GM19455 (cell line): ENCODE measurements around the gene CXCL13.
A peak's percentile ranks its signal among the peaks of the same experiment; 100 is the strongest.
"Not testable (repeated sequence)": the region's sequence is repeated elsewhere in the genome, so short reads cannot be mapped to it uniquely, and the experiment has no call there.

ENCODE experiments used
- ATAC-seq: cut with Tn5 transposase; IDR thresholded peaks from one replicate; pipeline ENCODE4 v1.9.1; 2021; ENCODE audit not compliant: unreplicated experiment

The CXCL13 gene, protein sequence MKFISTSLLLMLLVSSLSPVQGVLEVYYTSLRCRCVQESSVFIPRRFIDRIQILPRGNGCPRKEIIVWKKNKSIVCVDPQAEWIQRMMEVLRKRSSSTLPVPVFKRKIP

DNA sequence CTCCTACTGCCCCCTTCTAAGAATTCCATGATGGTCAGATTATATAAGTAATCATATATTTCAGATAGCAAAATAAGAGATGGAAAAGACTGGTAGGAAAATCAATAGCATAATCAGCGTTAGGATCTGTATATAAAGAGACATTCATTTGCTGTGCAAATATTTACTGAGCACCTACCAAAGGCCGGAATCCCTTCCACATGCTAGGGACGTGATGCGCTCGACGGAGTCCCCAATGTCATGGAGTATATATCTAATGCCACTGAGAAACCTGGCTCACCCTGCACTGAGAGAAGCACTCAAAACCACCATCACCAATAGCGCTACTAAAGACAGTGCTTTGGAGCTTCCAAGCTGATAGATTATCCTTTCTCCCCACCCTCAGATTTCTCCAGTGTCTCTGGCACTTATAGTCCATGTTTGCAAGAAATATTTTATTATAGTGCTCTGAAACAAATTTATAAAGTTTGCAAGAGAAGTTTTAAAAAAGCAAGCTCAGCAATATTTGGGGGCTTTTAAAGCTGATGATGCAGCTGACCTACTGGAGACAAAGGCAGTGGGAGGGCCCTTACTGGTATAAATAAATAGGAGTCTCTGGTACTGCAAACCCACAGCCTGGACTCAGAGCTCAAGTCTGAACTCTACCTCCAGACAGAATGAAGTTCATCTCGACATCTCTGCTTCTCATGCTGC is at the start of gene CXCL13:
Gene CXCL13, plus strand, starts transcription at position 611 of the 693 bp plus-strand sequence. Its CDS starts 46 bp downstream, at position 657.
- ATAC-seq = no peak

DNA sequence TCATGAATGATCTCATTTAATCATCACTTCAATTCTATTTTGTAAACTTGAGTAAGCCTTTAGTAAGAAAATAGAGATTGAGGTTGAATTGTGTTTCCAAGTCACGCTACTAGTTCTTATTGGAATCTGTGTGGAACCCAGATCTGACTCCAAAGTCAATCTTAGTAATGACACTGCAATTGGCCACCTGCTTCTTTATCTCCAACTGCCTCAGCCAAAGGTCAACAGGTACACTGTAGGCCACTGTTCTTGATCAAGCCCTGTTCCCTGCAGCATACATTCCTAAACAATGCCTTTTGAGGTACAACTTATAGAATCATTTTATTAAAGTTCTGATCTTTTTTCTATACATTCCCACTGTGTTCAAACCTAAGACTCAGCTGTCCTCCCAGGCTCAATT is 45.5 kb upstream of the CXCL13 start:
- ATAC-seq = no peak

DNA sequence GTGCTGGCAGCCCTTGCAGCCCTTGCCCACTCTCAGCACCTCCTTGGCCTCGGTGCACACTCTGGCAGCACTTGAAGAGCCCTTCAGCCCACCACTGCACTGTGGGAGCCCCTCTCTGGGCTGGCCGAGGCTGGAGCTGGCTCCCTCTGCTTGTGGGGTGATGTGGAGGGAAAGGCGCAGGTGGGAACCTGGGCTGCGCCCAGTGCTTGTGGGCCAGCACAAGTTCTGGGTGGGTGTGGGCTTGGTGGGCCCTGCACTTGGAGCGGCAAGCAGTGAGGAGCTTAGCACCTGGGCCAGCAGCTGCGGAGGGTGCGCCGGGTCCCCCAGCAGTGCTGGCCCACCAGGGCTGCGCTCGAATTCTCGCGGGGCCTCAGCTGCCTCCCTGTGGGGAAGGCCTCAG is 43.9 kb upstream of the CXCL13 start:
- not testable (repeated sequence) for ATAC-seq

DNA sequence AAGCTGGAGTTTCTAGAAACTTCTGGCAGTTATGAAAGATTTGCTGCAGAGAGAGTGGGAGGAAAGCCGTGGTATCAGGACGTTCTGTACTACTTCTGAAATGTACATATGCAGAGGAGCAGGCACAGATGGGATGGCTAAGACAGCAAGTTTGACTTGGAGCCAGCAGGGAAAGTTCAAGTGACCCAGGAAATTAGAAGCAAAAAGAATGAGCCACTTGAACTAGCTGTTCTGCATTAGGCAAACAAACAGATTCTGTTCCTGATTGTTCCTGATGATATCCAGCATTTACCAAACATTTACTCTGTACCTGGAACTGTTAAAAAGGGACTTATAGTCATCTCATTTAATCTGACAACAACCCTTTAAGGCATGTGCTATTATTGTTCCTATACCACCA is 41.4 kb upstream of the CXCL13 start:
- no peak for ATAC-seq

DNA sequence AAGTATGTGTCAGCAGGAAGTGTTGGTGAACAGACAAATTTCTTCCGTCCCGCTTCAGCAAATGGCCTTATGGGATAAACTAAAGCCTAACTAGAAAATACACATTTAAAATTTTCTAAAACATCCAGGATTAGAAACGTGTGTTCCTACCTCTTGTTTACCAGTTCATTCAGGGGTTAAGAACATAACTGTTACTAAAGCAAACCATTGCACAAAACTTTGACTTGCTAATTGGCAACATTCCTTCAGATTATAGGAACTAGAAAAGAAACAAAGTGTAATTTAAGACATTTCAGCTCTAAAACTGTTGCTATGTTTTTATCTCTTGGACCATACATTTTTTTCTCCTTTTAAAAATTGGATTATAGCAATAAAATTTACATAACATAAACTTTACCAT is 39.5 kb upstream of the CXCL13 start:
- ATAC-seq = no peak

DNA sequence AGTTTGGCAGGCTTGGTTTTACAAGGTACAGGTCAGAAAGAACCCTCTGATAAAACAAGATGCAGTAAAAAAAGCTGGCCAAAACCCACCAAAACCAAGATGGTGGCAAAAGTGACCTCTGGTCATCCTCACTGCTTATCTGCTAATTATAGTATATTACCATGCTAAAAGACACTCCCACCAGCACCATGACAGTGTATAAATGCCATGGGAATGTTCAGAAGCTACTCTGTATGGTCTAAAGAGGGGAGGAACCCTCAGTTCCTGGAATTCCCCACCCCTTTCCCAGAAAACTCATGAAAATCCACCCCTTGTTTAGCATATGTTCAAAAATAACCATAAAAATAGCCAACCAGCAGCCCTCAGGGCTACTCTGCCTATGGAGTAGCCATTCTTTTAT is 38.1 kb upstream of the CXCL13 start:
- no peak for ATAC-seq

DNA sequence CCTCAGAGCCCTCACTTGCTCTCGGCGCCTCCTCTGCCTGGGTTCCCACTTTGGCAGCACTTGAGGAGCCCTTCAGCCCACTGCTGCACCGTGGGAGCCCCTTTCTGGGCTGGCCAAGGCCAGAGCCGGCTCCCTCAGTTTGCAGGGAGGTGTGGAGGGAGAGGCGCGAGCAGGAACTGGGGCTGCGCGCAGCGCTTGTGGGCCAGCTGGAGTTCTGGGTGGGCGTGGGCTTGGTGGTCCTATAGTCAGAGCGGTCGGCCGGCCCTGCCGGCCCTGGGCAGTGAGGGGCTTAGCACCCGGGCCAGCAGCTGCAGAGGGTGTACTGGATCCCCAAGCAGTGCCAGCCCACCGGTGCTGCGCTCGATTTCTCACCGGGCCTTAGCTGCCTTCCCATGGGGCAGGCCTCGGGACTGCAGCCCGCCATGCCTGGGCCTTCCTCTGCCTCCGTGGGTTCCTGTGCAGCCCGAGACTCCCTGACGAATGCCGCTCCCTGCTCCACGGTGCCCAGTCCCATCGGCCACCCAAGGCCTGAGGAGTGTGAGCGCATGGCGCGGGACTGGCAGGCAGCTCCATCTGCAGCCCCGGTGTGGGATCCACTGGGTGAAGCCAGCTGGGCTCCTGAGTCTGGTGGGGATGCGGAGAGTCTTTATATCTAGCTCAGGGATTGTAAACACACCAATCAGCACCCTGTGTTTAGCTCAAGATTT is 35.0 kb upstream of the CXCL13 start:
- not testable (repeated sequence) for ATAC-seq

DNA sequence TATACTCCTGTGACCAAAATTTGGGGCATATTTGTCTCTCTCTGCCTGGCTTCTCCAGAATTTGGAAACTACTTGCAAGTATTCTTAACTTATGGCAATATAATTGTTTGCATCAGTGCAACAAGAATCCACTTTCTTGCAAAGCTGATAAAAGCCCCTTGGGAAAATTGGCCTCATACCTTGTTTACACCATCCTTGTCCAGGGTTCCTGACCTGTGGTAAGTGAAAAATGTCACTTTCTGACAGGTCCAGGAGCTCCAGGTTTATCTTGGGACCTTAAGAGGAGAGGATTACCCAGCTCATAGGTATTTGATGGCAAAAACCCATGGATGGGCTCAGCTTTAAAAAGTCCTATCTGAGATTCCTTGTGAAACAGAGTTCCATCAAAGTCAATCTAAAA is 29.3 kb upstream of the CXCL13 start:
- ATAC-seq = no peak

DNA sequence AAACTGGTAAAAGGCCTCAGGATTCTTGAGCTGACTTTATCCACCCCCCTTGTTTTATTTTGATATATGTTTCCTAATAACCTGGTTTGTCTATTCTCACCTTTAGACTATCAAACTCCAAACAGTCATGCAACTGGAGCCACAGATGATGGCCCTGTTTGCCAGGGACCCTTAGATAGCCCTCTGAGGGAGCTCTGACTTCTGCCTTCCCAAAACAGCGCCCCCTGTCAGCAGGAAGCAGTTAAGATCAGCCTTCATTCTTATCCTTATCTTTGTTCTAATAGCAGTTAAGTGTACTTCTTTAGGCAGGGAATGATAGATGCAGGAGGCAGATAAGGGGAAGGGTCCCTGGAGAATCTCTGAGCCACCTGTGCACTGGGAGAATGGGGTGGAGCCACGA is 27.5 kb upstream of the CXCL13 start:
- ATAC-seq = no peak

DNA sequence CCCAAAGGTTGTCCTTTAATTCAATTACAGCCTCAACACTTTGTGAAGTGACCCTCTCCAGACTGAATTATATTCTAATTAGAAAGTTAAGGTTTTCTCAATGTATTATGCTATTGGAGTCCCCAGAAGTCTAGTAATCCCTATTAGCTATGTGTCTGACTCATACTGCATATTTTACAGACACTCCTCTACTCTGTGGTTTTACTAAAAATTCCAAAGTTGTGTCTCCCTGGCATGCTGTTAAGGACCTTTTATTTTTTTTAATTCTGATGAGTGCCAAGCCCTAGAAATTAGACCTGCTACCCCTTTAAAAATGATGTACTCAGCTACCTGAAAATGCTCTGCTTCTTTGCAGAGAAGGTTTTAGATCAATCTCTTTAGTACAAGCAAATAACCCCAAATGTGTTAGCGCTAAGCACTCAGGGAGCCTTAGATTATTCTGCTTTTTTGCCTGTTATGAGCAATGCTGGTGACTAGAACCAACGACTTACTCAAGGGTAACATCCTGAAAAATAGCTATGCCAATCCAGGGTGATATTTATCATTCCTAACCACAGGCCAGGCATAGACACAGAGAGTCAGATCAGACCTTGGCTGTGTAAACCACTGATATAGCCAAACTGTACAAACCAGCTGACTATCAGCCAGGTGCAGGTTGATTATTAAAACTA is 26.1 kb upstream of the CXCL13 start:
- ATAC-seq = no peak

DNA sequence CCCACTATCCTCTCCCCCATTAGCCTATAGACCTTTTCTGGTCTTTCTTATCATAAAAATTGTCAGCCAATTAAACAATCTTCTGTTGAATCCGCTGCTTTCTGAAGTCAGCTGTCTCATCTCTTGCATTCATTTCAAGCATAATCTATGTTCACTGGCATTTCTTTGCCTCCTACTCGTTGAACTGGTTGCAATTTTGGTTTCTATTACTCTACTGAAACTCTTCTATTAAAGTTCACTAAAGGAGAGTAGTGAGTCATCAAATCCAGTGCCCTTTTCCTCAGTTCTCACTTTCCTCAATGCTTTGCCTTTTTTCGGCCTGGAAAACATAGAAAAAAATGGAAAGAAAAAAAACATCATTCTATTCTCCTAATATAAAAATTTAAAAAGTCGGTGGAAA is 23.9 kb upstream of the CXCL13 start:
- ATAC-seq = no peak

DNA sequence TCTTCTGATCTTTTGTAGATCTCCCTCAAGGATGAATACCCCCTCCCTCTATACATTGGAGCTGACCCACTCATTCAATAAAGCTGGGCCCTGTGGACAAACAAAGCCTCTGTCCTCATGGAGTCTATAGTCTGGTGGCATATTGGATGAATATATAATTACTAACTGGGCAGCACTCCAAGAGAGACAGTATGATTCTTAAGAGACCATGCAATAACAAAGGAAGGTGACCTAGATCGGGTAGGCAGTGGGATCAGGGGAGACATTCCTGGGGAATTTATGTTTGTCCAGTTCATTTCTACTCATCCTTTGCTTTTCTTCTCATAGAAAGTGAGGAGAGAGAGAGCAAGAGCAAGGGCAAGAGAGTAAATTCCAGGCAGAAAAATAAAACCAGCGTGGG is 23.5 kb upstream of the CXCL13 start:
- ATAC-seq = no peak

DNA sequence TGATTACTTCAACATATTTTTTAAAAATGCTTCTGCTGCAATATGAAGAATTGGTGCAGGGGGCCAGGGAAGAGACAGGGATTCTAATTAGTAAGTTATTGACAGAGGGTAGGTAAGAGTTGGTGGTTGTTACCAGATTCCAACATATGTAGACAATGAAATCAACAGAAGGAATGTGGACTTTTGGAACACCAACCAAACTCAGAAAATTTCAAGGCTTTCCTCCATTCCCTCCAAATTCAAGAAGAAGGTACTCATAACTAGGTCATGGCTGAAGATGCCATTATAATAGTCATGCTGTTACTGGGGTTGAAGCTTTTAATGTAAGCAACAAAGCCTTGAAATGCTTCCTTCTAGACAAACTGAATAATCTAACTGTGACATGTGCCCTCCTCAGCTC is 22.9 kb upstream of the CXCL13 start:
- no peak for ATAC-seq

DNA sequence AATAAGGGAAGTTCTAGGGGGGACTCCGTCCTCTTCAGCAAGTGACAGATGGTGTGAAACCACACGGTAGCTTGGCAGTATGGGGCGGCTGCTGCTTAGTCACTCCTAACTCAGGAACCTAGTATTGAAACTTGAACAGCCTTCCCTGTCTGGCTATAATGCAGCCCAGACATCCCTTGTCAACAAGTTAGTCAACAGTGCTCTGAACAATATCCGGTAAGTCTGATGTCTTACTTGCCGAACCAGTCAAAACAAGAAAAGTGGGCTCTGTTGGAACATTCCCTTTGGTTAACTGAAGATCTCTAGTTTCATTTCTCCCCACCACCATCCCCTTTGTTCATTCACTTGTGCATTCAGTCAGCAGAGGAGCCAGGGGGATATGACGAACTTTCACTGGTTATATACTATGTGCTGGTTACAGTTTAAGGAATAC is 18.7 kb upstream of the CXCL13 start:
- ATAC-seq = peak; percentile 98

DNA sequence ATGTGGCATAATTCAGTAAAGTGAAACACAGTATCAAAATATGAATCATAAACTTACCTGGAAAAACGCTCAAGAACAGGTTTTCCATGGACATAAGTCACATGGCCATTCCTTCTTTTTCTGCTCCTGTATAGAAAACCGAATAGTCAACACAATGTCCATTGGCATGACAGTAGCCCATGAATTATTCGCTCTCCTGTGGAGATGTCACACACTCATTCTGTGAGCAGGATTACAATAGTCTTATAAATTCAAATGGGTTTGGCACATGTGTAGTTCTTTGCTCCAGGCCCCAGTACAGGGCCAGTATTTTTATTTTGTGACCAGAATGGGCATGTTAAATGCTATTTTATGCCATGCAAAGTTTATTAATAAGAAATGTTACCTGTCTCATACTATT is 15.1 kb upstream of the CXCL13 start:
- ATAC-seq = no peak

DNA sequence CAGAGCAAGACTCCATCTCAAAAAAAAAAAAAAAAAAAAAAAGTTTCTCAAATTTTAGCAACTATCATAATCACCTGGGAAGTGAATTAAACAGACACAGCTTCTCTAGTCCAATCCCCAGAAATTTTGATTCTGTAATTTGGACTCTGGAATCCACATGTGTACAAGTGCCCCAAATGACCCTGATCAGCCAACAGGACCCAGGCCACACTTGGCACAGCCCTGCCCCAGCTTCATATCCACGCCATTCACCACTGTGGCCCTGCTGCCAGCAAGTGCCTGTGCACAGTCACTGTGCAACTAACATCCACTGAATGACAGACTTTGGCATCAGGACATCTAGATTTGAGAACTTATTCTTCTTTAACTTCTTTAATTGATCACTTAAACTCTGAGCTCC is 14.1 kb upstream of the CXCL13 start:
- ATAC-seq = no peak

DNA sequence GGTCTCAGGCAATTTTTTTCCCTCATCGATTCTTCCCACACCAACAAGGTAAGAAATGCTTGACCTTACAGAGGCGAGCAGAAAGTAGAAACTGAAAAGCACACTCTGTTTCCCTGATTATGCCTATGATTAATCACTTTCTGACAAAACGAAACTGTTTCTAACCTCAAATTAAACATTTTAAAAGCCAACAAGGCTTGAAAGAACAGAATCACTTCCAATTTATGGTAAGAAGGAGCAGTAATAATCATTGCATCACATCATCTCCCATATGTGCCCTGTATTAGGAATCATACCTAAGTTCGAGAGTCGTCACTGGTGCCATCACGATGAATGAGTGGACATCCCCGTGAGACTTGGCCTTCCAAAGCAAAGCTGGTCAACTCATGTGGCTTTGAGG is 12.5 kb upstream of the CXCL13 start:
- ATAC-seq = no peak

DNA sequence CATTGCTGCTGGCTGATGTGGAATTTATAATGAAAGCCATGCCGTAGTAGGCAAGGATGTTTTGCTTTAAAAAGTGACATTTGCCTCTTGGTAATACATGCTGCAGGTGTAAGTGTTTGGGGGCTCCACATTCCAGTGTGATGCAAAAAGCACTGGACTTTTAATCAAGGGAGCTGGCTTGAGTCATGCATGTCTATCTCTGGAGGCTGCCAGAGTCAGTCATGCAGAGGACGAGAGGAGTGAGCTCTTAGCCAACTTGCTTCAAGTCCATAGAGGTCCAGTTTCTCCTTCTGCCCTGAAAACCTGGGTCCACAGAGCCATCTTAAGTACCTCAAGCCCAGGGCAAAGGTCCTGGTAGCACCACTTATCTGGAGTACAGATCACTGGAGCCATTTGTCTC is 11.6 kb upstream of the CXCL13 start:
- no peak for ATAC-seq

DNA sequence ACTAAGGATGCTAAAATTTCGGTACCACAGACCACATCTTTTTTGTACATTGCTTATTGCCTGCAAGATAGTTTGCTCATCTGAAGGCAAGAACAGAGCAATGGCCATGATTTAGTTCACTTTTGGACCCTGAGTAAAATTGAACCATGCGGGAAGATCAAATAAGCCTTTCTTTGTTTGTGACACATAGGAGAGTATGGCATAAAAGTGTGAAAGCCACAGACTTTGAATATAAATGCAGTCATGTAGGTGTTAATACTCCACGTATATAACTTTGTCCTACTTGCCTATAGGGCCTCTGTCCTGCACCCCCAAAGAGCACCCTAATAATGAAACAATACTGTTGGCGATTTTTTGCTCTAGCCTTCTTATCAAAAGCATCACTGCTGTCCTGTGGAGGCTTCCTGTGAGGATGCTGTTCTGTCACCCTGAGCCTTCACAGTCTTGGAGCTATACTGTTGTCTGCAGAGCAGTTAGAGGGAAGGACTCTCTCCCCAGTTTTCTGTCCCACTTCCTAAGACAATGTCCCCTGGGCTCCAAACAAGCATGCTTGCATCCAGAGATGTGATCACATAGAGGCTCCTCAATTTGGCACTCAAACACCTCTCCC is 10.2 kb upstream of the CXCL13 start:
- ATAC-seq = no peak

DNA sequence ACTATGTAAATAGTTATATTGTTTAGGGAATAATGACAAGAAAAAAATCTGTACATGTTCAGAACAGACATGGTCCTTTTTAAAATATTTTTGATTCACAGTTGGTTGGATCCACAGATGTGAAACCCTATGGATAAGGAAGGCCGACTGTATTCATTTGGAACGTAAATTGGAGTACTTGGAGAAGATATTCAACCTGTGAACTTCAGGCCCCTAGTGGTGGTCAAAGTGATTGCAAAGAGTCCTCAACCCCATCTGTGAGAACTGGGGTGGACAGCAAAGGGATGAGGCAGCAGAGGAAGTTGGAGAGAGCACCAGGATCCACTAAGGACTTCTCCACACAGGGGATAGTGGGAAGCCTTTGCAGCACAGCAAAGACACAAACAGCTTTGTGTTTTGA is 6.2 kb upstream of the CXCL13 start:
- ATAC-seq = no peak
